Liver (tissue), 3 donors: ENCODE measurements around the gene ABCC3.

ENCODE experiments used
- EGR1 ChIP-seq, 2 donors: IDR thresholded peaks; 2 replicates each; pipeline ENCODE4 v1.6.1; 2016 to 2018; ENCODE audit warnings: antibody characterized with exemption in 2 of 2, low read depth in 2 of 2
- TF ChIP-seq, protein P1 (sequence below): fragments of 150-350 bp; IDR thresholded peaks from 2 replicates; pipeline ENCODE4 v1.5.1; 2017; ENCODE audit warnings: improper control_type of control experiment, low read depth, low read length; ENCODE audit not compliant: missing input control
- TF ChIP-seq, protein P2 (sequence below): IDR thresholded peaks from 2 replicates; pipeline ENCODE4 v1.6.1; 2016; ENCODE audit warnings: antibody characterized with exemption, mild to moderate bottlenecking
- donor health status: healthy.
- donor health status: healthy.

DNA sequence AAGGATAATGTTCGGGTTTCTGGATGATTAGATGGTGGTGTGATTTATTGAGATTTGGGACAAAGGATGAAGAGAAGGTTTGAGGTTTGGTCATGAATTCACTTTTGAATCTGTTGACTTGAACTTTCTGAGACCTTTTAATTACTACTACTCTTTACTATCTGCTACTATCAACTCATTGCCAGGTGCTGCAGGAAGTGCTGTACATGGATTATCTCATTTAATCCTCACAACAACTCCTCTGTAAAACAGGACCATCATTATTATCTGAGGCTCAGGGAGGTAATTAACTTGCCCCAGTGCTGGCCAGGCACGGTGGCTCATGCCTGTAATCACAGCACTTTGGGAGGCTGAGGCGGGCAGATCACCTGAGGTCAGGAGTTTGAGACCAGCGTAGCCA is 76.0 kb downstream of the ABCC3 start:
- TF ChIP-seq, protein P1, sequence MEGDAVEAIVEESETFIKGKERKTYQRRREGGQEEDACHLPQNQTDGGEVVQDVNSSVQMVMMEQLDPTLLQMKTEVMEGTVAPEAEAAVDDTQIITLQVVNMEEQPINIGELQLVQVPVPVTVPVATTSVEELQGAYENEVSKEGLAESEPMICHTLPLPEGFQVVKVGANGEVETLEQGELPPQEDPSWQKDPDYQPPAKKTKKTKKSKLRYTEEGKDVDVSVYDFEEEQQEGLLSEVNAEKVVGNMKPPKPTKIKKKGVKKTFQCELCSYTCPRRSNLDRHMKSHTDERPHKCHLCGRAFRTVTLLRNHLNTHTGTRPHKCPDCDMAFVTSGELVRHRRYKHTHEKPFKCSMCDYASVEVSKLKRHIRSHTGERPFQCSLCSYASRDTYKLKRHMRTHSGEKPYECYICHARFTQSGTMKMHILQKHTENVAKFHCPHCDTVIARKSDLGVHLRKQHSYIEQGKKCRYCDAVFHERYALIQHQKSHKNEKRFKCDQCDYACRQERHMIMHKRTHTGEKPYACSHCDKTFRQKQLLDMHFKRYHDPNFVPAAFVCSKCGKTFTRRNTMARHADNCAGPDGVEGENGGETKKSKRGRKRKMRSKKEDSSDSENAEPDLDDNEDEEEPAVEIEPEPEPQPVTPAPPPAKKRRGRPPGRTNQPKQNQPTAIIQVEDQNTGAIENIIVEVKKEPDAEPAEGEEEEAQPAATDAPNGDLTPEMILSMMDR, result no peak
- no peak for TF ChIP-seq EGR1 (IDR thresholded peaks at IDR 0.05; ENCODE audit: low read depth in 2 of 2)
- TF ChIP-seq, protein P2, sequence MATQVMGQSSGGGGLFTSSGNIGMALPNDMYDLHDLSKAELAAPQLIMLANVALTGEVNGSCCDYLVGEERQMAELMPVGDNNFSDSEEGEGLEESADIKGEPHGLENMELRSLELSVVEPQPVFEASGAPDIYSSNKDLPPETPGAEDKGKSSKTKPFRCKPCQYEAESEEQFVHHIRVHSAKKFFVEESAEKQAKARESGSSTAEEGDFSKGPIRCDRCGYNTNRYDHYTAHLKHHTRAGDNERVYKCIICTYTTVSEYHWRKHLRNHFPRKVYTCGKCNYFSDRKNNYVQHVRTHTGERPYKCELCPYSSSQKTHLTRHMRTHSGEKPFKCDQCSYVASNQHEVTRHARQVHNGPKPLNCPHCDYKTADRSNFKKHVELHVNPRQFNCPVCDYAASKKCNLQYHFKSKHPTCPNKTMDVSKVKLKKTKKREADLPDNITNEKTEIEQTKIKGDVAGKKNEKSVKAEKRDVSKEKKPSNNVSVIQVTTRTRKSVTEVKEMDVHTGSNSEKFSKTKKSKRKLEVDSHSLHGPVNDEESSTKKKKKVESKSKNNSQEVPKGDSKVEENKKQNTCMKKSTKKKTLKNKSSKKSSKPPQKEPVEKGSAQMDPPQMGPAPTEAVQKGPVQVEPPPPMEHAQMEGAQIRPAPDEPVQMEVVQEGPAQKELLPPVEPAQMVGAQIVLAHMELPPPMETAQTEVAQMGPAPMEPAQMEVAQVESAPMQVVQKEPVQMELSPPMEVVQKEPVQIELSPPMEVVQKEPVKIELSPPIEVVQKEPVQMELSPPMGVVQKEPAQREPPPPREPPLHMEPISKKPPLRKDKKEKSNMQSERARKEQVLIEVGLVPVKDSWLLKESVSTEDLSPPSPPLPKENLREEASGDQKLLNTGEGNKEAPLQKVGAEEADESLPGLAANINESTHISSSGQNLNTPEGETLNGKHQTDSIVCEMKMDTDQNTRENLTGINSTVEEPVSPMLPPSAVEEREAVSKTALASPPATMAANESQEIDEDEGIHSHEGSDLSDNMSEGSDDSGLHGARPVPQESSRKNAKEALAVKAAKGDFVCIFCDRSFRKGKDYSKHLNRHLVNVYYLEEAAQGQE, result no peak
